Measurements from ENCODE around the gene PRL. TPM values are rescaled to one million over a fixed set of nuclear protein-coding genes. Genes with fewer than 3 reads are reported as not detected.

The PRL gene
- total RNA-seq, 1 experiment from 2014 or later, result not detected

GRCh38 chr6:22300273-22300998 lies 3.6 kb upstream of the PRL start:
- H3K27ac Mint-ChIP-seq, result no peak overlapping the region
- no peak for ATAC-seq

More at GRCh38 chr6:22300273-22300998, 3.6 kb upstream of the PRL start:
- no peak for DNase-seq (ENCODE audit: low spot score)
- POLR2A ChIA-PET, result no interaction called here
- TF ChIP-seq, protein P1, sequence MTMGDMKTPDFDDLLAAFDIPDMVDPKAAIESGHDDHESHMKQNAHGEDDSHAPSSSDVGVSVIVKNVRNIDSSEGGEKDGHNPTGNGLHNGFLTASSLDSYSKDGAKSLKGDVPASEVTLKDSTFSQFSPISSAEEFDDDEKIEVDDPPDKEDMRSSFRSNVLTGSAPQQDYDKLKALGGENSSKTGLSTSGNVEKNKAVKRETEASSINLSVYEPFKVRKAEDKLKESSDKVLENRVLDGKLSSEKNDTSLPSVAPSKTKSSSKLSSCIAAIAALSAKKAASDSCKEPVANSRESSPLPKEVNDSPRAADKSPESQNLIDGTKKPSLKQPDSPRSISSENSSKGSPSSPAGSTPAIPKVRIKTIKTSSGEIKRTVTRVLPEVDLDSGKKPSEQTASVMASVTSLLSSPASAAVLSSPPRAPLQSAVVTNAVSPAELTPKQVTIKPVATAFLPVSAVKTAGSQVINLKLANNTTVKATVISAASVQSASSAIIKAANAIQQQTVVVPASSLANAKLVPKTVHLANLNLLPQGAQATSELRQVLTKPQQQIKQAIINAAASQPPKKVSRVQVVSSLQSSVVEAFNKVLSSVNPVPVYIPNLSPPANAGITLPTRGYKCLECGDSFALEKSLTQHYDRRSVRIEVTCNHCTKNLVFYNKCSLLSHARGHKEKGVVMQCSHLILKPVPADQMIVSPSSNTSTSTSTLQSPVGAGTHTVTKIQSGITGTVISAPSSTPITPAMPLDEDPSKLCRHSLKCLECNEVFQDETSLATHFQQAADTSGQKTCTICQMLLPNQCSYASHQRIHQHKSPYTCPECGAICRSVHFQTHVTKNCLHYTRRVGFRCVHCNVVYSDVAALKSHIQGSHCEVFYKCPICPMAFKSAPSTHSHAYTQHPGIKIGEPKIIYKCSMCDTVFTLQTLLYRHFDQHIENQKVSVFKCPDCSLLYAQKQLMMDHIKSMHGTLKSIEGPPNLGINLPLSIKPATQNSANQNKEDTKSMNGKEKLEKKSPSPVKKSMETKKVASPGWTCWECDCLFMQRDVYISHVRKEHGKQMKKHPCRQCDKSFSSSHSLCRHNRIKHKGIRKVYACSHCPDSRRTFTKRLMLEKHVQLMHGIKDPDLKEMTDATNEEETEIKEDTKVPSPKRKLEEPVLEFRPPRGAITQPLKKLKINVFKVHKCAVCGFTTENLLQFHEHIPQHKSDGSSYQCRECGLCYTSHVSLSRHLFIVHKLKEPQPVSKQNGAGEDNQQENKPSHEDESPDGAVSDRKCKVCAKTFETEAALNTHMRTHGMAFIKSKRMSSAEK (CRISPR knock-in tag; IDR thresholded peaks at IDR 0.05; ENCODE audit: borderline replicate concordance), result no peak
- TF ChIP-seq, protein P2, sequence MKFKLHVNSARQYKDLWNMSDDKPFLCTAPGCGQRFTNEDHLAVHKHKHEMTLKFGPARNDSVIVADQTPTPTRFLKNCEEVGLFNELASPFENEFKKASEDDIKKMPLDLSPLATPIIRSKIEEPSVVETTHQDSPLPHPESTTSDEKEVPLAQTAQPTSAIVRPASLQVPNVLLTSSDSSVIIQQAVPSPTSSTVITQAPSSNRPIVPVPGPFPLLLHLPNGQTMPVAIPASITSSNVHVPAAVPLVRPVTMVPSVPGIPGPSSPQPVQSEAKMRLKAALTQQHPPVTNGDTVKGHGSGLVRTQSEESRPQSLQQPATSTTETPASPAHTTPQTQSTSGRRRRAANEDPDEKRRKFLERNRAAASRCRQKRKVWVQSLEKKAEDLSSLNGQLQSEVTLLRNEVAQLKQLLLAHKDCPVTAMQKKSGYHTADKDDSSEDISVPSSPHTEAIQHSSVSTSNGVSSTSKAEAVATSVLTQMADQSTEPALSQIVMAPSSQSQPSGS (CRISPR knock-in tag; IDR thresholded peaks at IDR 0.05; ENCODE audit: borderline replicate concordance, low read depth), result no peak
- no peak for TF ChIP-seq E2F1 (CRISPR knock-in tag; IDR thresholded peaks at IDR 0.05)
- no peak for TF ChIP-seq FOXJ3 (CRISPR knock-in tag; IDR thresholded peaks at IDR 0.05; ENCODE audit: borderline replicate concordance)
- TF ChIP-seq ETV6 (CRISPR knock-in tag; IDR thresholded peaks at IDR 0.05), result no peak
- no peak for TF ChIP-seq KAT7 (CRISPR knock-in tag; IDR thresholded peaks at IDR 0.05; ENCODE audit: borderline replicate concordance)
- TF ChIP-seq, protein P3, sequence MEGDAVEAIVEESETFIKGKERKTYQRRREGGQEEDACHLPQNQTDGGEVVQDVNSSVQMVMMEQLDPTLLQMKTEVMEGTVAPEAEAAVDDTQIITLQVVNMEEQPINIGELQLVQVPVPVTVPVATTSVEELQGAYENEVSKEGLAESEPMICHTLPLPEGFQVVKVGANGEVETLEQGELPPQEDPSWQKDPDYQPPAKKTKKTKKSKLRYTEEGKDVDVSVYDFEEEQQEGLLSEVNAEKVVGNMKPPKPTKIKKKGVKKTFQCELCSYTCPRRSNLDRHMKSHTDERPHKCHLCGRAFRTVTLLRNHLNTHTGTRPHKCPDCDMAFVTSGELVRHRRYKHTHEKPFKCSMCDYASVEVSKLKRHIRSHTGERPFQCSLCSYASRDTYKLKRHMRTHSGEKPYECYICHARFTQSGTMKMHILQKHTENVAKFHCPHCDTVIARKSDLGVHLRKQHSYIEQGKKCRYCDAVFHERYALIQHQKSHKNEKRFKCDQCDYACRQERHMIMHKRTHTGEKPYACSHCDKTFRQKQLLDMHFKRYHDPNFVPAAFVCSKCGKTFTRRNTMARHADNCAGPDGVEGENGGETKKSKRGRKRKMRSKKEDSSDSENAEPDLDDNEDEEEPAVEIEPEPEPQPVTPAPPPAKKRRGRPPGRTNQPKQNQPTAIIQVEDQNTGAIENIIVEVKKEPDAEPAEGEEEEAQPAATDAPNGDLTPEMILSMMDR (IDR thresholded peaks at IDR 0.05), result no peak
- no peak for TF ChIP-seq IRF1 (CRISPR knock-in tag; IDR thresholded peaks at IDR 0.05)
- no peak for TF ChIP-seq PRDM15 (CRISPR knock-in tag; IDR thresholded peaks at IDR 0.05)
- TF ChIP-seq, protein P4, sequence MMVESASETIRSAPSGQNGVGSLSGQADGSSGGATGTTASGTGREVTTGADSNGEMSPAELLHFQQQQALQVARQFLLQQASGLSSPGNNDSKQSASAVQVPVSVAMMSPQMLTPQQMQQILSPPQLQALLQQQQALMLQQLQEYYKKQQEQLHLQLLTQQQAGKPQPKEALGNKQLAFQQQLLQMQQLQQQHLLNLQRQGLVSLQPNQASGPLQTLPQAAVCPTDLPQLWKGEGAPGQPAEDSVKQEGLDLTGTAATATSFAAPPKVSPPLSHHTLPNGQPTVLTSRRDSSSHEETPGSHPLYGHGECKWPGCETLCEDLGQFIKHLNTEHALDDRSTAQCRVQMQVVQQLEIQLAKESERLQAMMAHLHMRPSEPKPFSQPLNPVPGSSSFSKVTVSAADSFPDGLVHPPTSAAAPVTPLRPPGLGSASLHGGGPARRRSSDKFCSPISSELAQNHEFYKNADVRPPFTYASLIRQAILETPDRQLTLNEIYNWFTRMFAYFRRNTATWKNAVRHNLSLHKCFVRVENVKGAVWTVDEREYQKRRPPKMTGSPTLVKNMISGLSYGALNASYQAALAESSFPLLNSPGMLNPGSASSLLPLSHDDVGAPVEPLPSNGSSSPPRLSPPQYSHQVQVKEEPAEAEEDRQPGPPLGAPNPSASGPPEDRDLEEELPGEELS (CRISPR knock-in tag; IDR thresholded peaks at IDR 0.05), result no peak
- TF ChIP-seq, protein P5, sequence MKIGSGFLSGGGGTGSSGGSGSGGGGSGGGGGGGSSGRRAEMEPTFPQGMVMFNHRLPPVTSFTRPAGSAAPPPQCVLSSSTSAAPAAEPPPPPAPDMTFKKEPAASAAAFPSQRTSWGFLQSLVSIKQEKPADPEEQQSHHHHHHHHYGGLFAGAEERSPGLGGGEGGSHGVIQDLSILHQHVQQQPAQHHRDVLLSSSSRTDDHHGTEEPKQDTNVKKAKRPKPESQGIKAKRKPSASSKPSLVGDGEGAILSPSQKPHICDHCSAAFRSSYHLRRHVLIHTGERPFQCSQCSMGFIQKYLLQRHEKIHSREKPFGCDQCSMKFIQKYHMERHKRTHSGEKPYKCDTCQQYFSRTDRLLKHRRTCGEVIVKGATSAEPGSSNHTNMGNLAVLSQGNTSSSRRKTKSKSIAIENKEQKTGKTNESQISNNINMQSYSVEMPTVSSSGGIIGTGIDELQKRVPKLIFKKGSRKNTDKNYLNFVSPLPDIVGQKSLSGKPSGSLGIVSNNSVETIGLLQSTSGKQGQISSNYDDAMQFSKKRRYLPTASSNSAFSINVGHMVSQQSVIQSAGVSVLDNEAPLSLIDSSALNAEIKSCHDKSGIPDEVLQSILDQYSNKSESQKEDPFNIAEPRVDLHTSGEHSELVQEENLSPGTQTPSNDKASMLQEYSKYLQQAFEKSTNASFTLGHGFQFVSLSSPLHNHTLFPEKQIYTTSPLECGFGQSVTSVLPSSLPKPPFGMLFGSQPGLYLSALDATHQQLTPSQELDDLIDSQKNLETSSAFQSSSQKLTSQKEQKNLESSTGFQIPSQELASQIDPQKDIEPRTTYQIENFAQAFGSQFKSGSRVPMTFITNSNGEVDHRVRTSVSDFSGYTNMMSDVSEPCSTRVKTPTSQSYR (CRISPR knock-in tag; IDR thresholded peaks at IDR 0.05), result no peak
- no peak for TF ChIP-seq ZNF416 (CRISPR knock-in tag; IDR thresholded peaks at IDR 0.05)
- TF ChIP-seq NR1H2 (CRISPR knock-in tag; IDR thresholded peaks at IDR 0.05), result no peak
- Mint-ChIP-seq H3K4me3 (no peak overlapping the region), H3K27me3 (ENCODE audit: low read depth) (no peaks in the 10 kb centered on the region), H3K4me1 (peaks cover 4% of the 10 kb centered on the region), H3K36me3 (no peaks in the 10 kb centered on the region), H3K9me3 (no peaks in the 10 kb centered on the region)
- CTCF ChIA-PET, result no interaction called here

All from WTC11 (cell line).